SH-SY5Y (cell line): Measurements from ENCODE around the gene NPR3.

Experiments
- GATA2 ChIP-seq: IDR thresholded peaks from 2 replicates; pipeline ENCODE4 v1.6.1; 2011; ENCODE audit warnings: mild to moderate bottlenecking, low read depth, low read length
- GATA3 ChIP-seq: IDR thresholded peaks from 2 replicates; pipeline ENCODE4 v1.6.1; 2011; ENCODE audit warnings: low read depth, mild to moderate bottlenecking, low read length, moderate library complexity

The NPR3 gene

GRCh38 chr5:32726086-32726557 lies 15.0 kb downstream of the NPR3 start:
- TF ChIP-seq GATA3 (no peak), GATA2 (no peak)

- TF ChIP-seq GATA2 (no peak), GATA3 (no peak)
Measured at GRCh38 chr5:32729651-32730050, 18.5 kb downstream of the NPR3 start.

- TF ChIP-seq GATA2 (no peak), GATA3 (no peak)
Measured at GRCh38 chr5:32733590-32734340, 22.6 kb downstream of the NPR3 start.

GRCh38 chr5:32734827-32735378 lies 23.8 kb downstream of the NPR3 start:
- TF ChIP-seq GATA3 = no peak
- no peak for TF ChIP-seq GATA2

GRCh38 chr5:32735512-32735911 lies 24.4 kb downstream of the NPR3 start:
- no peak for TF ChIP-seq GATA2

- no peak for TF ChIP-seq GATA3
- no peak for TF ChIP-seq GATA2
Measured at GRCh38 chr5:32736842-32737241, 25.7 kb downstream of the NPR3 start.

- no peak for TF ChIP-seq GATA2
- TF ChIP-seq GATA3 = no peak
Measured at GRCh38 chr5:32740651-32741050, 29.5 kb downstream of the NPR3 start.

GRCh38 chr5:32745317-32745716 lies 34.2 kb downstream of the NPR3 start:
- TF ChIP-seq GATA3 (no peak), GATA2 (no peak)

- TF ChIP-seq GATA2 (no peak), GATA3 (no peak)
Measured at GRCh38 chr5:32752411-32752810, 41.3 kb downstream of the NPR3 start.

- TF ChIP-seq GATA2 (no peak), GATA3 (no peak)
Measured at GRCh38 chr5:32753051-32753450, 41.9 kb downstream of the NPR3 start.

- TF ChIP-seq GATA2 = no peak
- no peak for TF ChIP-seq GATA3
Measured at GRCh38 chr5:32753765-32754164, 42.6 kb downstream of the NPR3 start.

- TF ChIP-seq GATA3 (no peak), GATA2 (no peak)
Measured at GRCh38 chr5:32754284-32754683, 43.2 kb downstream of the NPR3 start.

- TF ChIP-seq GATA3 = no peak
- no peak for TF ChIP-seq GATA2
Measured at GRCh38 chr5:32760091-32760509, 49.0 kb downstream of the NPR3 start.

GRCh38 chr5:32765266-32765665 lies 54.1 kb downstream of the NPR3 start:
- TF ChIP-seq GATA2 (no peak), GATA3 (no peak)

- TF ChIP-seq GATA2 = no peak
- no peak for TF ChIP-seq GATA3
Measured at GRCh38 chr5:32767948-32768467, 56.9 kb downstream of the NPR3 start.
